Measurements from ENCODE around the gene FES.
A peak's percentile ranks its signal among the peaks of the same experiment; 100 is the strongest.

Gene FES

GRCh38 chr15:90860450-90860849 is 23.9 kb upstream of the FES start:
- DNase-seq, result no peak
- intact Hi-C loops (cut with DNase I), result no loop called here

GRCh38 chr15:90860942-90861675 is 23.2 kb upstream of the FES start:
- peak in 1 of 10 donors; percentile 6 for DNase-seq
- intact Hi-C loops (cut with DNase I), result no loop called here

GRCh38 chr15:90862487-90862886 is 21.8 kb upstream of the FES start:
- DNase-seq, result no peak
- intact Hi-C loops (cut with DNase I), result no loop called here

GRCh38 chr15:90862964-90863778 is 21.1 kb upstream of the FES start:
- intact Hi-C loops (cut with DNase I), result no loop called here
- DNase-seq, result no peak

GRCh38 chr15:90863987-90864386 is 20.3 kb upstream of the FES start:
- intact Hi-C loops (cut with DNase I), result no loop called here

GRCh38 chr15:90864507-90864906 is 19.8 kb upstream of the FES start:
- no peak for DNase-seq
- intact Hi-C loops (cut with DNase I), result no loop called here

More at GRCh38 chr15:90863987-90864386, 20.3 kb upstream of the FES start:
- DNase-seq, result no peak

- no peak for DNase-seq
- intact Hi-C loops (cut with DNase I), result no loop called here
These were observed 18.6 kb upstream of the FES start for GRCh38 chr15:90865702-90866101.

- intact Hi-C loops (cut with DNase I), result no loop called here
These were observed 18.1 kb upstream of the FES start for GRCh38 chr15:90866161-90866715.

GRCh38 chr15:90866800-90867199 is 17.5 kb upstream of the FES start:
- intact Hi-C loops (cut with DNase I), result no loop called here
- no peak for DNase-seq

More at GRCh38 chr15:90866161-90866715, 18.1 kb upstream of the FES start:
- no peak for DNase-seq

GRCh38 chr15:90868261-90868689 is 16.0 kb upstream of the FES start, which contains the start of gene FURIN:
Gene FURIN (plus strand): TSS chr15:90868588. CDS start chr15:90875741, 7,153 bp downstream.
- DNase-seq, result no peak
- intact Hi-C loops (cut with DNase I), result no loop called here

- intact Hi-C loops (cut with DNase I), result no loop called here
- DNase-seq, result no peak
These were observed 15.2 kb upstream of the FES start for GRCh38 chr15:90869140-90869541.

- intact Hi-C loops (cut with DNase I), result loop anchor here (5.0 kb wide), 1 partner anchor 107 kb away; no protein-coding TSS in a partner anchor
- DNase-seq, result peak in 1 of 10 donors; percentile 84
These were observed 14.5 kb upstream of the FES start for GRCh38 chr15:90869601-90870353.

- intact Hi-C loops (cut with DNase I), result loop anchor here (5.0 kb wide), 1 partner anchor 108 kb away; no protein-coding TSS in a partner anchor
- DNase-seq, result no peak
These were observed 13.8 kb upstream of the FES start for GRCh38 chr15:90870354-90871138.

GRCh38 chr15:90871139-90871715 is 13.1 kb upstream of the FES start:
- intact Hi-C loops (cut with DNase I), result loop anchor here (5.0 kb wide), 1 partner anchor 109 kb away; no protein-coding TSS in a partner anchor
- DNase-seq, result peak in 1 of 10 donors; percentile 87

- intact Hi-C loops (cut with DNase I), result loop anchor here (5.0 kb wide), 1 partner anchor 110 kb away; no protein-coding TSS in a partner anchor
- DNase-seq, result peak in 1 of 10 donors; percentile 86
These were observed 12.4 kb upstream of the FES start for GRCh38 chr15:90871716-90872485.

- intact Hi-C loops (cut with DNase I), result loop anchor here (5.0 kb wide), 1 partner anchor 110 kb away; no protein-coding TSS in a partner anchor
- peak in 1 of 10 donors; percentile 78 for DNase-seq
These were observed 11.7 kb upstream of the FES start for GRCh38 chr15:90872486-90873184.

GRCh38 chr15:90873488-90873997 is 10.8 kb upstream of the FES start:
- peak in 1 of 10 donors; percentile 50 for DNase-seq
- intact Hi-C loops (cut with DNase I), result loop anchor here (5.0 kb wide), 1 partner anchor 111 kb away; no protein-coding TSS in a partner anchor
